Sigmoid colon (tissue), 7 donors: ENCODE measurements around the gene ABCF2. TPM values are rescaled to one million over a fixed set of nuclear protein-coding genes. Genes with fewer than 3 reads are reported as not detected.

Source experiments
- DNase-seq: peaks from one replicate; pipeline ENCODE4 v3.0.0-alpha.2; 2019
- H3K27ac ChIP-seq, 4 donors: fragments of 200-600 bp; sonication (generic); one replicate each; pipeline ENCODE4 v1.5.1; 2016 to 2019; ENCODE audit warnings: mild to moderate bottlenecking in 1 of 4
- H3K27me3 ChIP-seq, 3 donors: fragments of 200-600 bp; sonication (generic); one replicate each; pipeline ENCODE4 v1.5.1; 2019; ENCODE audit warnings: mild to moderate bottlenecking in 1 of 3
- H3K36me3 ChIP-seq, 4 donors: fragments of 200-600 bp; sonication (generic); one replicate each; pipeline ENCODE4 v1.5.1; 2016 to 2019
- H3K4me1 ChIP-seq, 4 donors: fragments of 200-600 bp; sonication (generic); one replicate each; pipeline ENCODE4 v1.5.1; 2017 to 2019
- H3K4me3 ChIP-seq, 4 donors: fragments of 200-600 bp; sonication (generic); one replicate each; pipeline ENCODE4 v1.5.1; 2017 to 2019; ENCODE audit warnings: mild to moderate bottlenecking in 2 of 4, moderate library complexity in 1 of 4
- H3K9me3 ChIP-seq, 4 donors: fragments of 200-600 bp in 3 of 4; sonication (generic) in 3 of 4; one replicate each; pipeline versions ENCODE4 v1.5.1 to v1.6.1; 2013 to 2019
- EP300 ChIP-seq, 4 donors: sonication (generic); formaldehyde crosslinking; IDR thresholded peaks; one replicate each; pipeline ENCODE4 v1.6.1; 2017; ENCODE audit warnings: antibody characterized with exemption in 4 of 4
- POLR2A ChIP-seq, 2 donors: fragments of 450-650 bp; IDR thresholded peaks; one replicate each; pipeline ENCODE4 v1.6.1; 2016; ENCODE audit warnings: antibody characterized with exemption in 2 of 2, mild to moderate bottlenecking in 2 of 2, moderate library complexity in 2 of 2
- POLR2AphosphoS5 ChIP-seq, 4 donors: sonication (generic); formaldehyde crosslinking; IDR thresholded peaks; one replicate each; pipeline ENCODE4 v1.6.1; 2017; ENCODE audit warnings: antibody characterized with exemption in 4 of 4
- WGBS, 2 donors: extraction: QIAGEN DNeasy Blood & Tissue Kit; methylation state at CpG; one replicate each; pipeline ENCODE4 v1.1.7; 2013; 5-methylcytosine and 5-hydroxymethylcytosine counted together
- intact Hi-C: fragments of 100-400 bp; cut with DNase I; formaldehyde crosslinking; loops from one replicate; pipeline ENCODE4 v1.15.1; 2023
- polyA plus RNA-seq, 3 donors: library from polyadenylated mRNA; stranded (reverse); fragments of 200-250 nt; gene quantifications; one replicate each; pipeline ENCODE4 v1.2.3, GENCODE V29; 2013
- total RNA-seq, 4 donors: library from RNA; depleted of rRNA; stranded (reverse); fragments of >200 nt; gene quantifications; one replicate each; pipeline ENCODE4 v1.1.0, GENCODE V29; 2016
- TF ChIP-seq, protein P1 (sequence below), 4 experiments: fragments of 450-650 bp in 3 of 4; fragments of 200-600 bp in 1 of 4; IDR thresholded peaks; one replicate each; pipeline ENCODE4 v1.5.1; 2016 to 2019; ENCODE audit warnings: antibody characterized with exemption in 4 of 4, mild to moderate bottlenecking in 3 of 4, moderate library complexity in 2 of 4
- donor health status: healthy with polysubstance abuse.
- donor health status: Bipolar disorder and iron deficiency.
- donor health status: healthy.

ABCF2 gene
- total and polyA plus RNA-seq, 7 donors = 18.3 to 34.6 (median 28.2) TPM

DNA sequence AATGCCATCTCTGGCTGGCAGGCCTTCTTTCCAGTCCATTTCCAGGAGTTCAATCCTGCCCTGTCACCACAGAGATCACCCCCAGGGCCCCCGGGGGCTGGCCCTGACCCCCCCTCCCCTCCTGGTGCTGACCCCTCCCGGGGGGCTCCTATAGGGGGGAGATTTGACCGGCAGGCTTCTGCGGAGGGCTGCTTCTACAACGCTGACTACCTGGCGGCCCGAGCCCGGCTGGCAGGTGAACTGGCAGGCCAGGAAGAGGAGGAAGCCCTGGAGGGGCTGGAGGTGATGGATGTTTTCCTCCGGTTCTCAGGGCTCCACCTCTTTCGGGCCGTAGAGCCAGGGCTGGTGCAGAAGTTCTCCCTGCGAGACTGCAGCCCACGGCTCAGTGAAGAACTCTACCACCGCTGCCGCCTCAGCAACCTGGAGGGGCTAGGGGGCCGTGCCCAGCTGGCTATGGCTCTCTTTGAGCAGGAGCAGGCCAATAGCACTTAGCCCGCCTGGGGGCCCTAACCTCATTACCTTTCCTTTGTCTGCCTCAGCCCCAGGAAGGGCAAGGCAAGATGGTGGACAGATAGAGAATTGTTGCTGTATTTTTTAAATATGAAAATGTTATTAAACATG is 11.3 kb upstream of the ABCF2 start:
- intact Hi-C loops = no loop called here
- TF ChIP-seq EP300 (IDR thresholded peaks at IDR 0.05) = no peak
- TF ChIP-seq, protein P1, sequence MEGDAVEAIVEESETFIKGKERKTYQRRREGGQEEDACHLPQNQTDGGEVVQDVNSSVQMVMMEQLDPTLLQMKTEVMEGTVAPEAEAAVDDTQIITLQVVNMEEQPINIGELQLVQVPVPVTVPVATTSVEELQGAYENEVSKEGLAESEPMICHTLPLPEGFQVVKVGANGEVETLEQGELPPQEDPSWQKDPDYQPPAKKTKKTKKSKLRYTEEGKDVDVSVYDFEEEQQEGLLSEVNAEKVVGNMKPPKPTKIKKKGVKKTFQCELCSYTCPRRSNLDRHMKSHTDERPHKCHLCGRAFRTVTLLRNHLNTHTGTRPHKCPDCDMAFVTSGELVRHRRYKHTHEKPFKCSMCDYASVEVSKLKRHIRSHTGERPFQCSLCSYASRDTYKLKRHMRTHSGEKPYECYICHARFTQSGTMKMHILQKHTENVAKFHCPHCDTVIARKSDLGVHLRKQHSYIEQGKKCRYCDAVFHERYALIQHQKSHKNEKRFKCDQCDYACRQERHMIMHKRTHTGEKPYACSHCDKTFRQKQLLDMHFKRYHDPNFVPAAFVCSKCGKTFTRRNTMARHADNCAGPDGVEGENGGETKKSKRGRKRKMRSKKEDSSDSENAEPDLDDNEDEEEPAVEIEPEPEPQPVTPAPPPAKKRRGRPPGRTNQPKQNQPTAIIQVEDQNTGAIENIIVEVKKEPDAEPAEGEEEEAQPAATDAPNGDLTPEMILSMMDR (IDR thresholded peaks at IDR 0.05) = no peak
- no peak for TF ChIP-seq POLR2A (IDR thresholded peaks at IDR 0.05)
- TF ChIP-seq POLR2AphosphoS5 (IDR thresholded peaks at IDR 0.05) = no peak
- no peaks in the 10 kb centered on the region for H3K9me3 ChIP-seq

DNA sequence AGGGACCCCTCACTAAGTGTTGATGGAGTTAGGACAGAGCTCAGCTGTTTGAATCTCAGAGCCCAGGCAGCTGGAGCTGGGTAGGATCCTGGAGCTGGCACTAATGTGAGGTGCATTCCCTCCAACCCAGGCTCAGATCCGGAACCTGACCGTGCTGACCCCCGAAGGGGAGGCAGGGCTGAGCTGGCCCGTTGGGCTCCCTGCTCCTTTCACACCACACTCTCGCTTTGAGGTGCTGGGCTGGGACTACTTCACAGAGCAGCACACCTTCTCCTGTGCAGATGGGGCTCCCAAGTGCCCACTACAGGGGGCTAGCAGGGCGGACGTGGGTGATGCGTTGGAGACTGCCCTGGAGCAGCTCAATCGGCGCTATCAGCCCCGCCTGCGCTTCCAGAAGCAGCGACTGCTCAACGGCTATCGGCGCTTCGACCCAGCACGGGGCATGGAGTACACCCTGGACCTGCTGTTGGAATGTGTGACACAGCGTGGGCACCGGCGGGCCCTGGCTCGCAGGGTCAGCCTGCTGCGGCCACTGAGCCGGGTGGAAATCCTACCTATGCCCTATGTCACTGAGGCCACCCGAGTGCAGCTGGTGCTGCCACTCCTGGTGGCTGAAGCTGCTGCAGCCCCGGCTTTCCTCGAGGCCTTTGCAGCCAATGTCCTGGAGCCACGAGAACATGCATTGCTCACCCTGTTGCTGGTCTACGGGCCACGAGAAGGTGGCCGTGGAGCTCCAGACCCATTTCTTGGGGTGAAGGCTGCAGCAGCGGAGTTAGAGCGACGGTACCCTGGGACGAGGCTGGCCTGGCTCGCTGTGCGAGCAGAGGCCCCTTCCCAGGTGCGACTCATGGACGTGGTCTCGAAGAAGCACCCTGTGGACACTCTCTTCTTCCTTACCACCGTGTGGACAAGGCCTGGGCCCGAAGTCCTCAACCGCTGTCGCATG is 10.5 kb upstream of the ABCF2 start:
- no peak overlapping the region for H3K4me3 ChIP-seq
- peaks cover 0 to 18% (median 14%) of the 10 kb centered on the region in 4 donors for H3K4me1 ChIP-seq
- no peaks in the 10 kb centered on the region for H3K9me3 ChIP-seq
- peak; percentile 64 for DNase-seq
- 93 to 94% methylated on average over 44 of the region's 44 CpGs for WGBS, 2 donors
- H3K27ac ChIP-seq = no peak overlapping the region
- TF ChIP-seq, protein P1 (IDR thresholded peaks at IDR 0.05) = no peak
- TF ChIP-seq EP300 (IDR thresholded peaks at IDR 0.05) = no peak
- TF ChIP-seq POLR2AphosphoS5 (IDR thresholded peaks at IDR 0.05) = no peak
- TF ChIP-seq POLR2A (IDR thresholded peaks at IDR 0.05) = no peak
- H3K27me3 ChIP-seq = no peaks in the 10 kb centered on the region
- H3K36me3 ChIP-seq = peaks cover 0 to 77% (median 48%) of the 10 kb centered on the region in 4 donors
- intact Hi-C loops = no loop called here

More for the DNA sequence above, 11.3 kb upstream of the ABCF2 start:
- Histone ChIP-seq H3K27me3 (no peaks in the 10 kb centered on the region), H3K27ac (no peak overlapping the region), H3K36me3 (peaks cover 0 to 78% (median 48%) of the 10 kb centered on the region in 4 donors), H3K4me1 (peaks cover 0 to 14% (median 11%) of the 10 kb centered on the region in 4 donors), H3K4me3 (no peak overlapping the region)
- 81 to 84% methylated on average over 17 of the region's 17 CpGs for WGBS, 2 donors
- peak; percentile 60 for DNase-seq

DNA sequence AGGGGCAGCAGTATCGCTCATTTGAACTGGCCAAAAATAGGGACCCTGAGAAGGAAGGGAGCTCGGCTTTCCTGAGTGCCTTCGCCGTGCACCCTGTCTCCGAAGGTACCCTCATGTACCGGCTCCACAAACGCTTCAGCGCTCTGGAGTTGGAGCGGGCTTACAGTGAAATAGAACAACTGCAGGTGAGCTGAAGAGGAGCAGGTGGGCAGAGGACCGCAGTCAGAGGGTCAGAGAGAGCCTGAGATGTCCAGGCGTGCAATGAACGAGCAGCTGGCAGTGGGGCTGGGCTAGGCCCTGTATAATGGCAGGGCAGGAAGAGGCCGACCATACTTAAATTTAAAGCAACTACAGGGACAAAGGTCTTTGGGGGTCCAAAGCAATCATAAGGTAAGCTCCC is 9.4 kb upstream of the ABCF2 start:
- Histone ChIP-seq H3K4me1 (peaks cover 0 to 25% (median 20%) of the 10 kb centered on the region in 4 donors), H3K27me3 (no peaks in the 10 kb centered on the region), H3K9me3 (no peaks in the 10 kb centered on the region), H3K4me3 (no peak overlapping the region), H3K27ac (no peak overlapping the region), H3K36me3 (peaks cover 0 to 66% (median 39%) of the 10 kb centered on the region in 4 donors)
- DNase-seq = no peak
- WGBS, 2 donors = 93 to 94% methylated on average over 13 of the region's 13 CpGs
- TF ChIP-seq, protein P1 (IDR thresholded peaks at IDR 0.05) = no peak
- TF ChIP-seq POLR2AphosphoS5 (IDR thresholded peaks at IDR 0.05) = no peak
- TF ChIP-seq EP300 (IDR thresholded peaks at IDR 0.05) = no peak
- no peak for TF ChIP-seq POLR2A (IDR thresholded peaks at IDR 0.05)
- intact Hi-C loops = no loop called here

DNA sequence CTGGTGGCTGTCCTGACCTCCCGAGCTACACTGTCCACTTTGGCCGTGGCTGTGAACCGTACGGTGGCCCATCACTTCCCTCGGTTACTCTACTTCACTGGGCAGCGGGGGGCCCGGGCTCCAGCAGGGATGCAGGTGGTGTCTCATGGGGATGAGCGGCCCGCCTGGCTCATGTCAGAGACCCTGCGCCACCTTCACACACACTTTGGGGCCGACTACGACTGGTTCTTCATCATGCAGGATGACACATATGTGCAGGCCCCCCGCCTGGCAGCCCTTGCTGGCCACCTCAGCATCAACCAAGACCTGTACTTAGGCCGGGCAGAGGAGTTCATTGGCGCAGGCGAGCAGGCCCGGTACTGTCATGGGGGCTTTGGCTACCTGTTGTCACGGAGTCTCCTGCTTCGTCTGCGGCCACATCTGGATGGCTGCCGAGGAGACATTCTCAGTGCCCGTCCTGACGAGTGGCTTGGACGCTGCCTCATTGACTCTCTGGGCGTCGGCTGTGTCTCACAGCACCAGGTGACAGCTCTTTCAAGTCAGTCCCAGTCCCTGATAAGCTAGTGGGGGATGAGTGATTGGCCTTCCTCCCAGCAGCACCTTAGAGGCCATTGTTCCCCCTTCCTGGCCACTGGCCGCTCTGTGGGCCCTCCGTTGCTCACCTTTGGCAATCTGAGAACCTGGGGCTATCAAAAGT is 8.2 kb upstream of the ABCF2 start:
- peaks cover 0 to 55% (median 32%) of the 10 kb centered on the region in 4 donors for H3K36me3 ChIP-seq
- no peaks in the 10 kb centered on the region for H3K27me3 ChIP-seq
- TF ChIP-seq POLR2A (IDR thresholded peaks at IDR 0.05) = no peak
- TF ChIP-seq, protein P1 (IDR thresholded peaks at IDR 0.05) = no peak
- peaks cover 0 to 25% (median 21%) of the 10 kb centered on the region in 4 donors for H3K4me1 ChIP-seq
- WGBS, 2 donors = 94 to 95% methylated on average over 28 of the region's 28 CpGs
- no peaks in the 10 kb centered on the region for H3K9me3 ChIP-seq
- peak; percentile 67 for DNase-seq
- H3K4me3 ChIP-seq = no peak overlapping the region
- intact Hi-C loops = no loop called here
- H3K27ac ChIP-seq = no peak overlapping the region
